OCI-LY1 (cell line): Measurements from ENCODE around the gene ACOD1.

ENCODE experiments used
- CTCF ChIP-seq: fragments of 200-600 bp; sonication (generic), shearing (Covaris generic); IDR thresholded peaks from 2 replicates; pipeline ENCODE4 v1.5.1; 2017; ENCODE audit warnings: mild to moderate bottlenecking, antibody characterized with exemption, low read length, moderate library complexity, mixed read lengths
- EZH2 ChIP-seq: fragments of 200-600 bp; sonication (generic), shearing (Covaris generic); IDR thresholded peaks from 2 replicates; pipeline ENCODE4 v1.8.0; 2017; ENCODE audit warnings: borderline replicate concordance, mixed run types, mild to moderate bottlenecking, antibody characterized with exemption, low read length, moderate library complexity, mixed read lengths

GRCh38 chr13:76942363-76942762 lies 5.9 kb upstream of the ACOD1 start:
- TF ChIP-seq CTCF (no peak), EZH2 (no peak)
